Central memory CD4-positive, alpha-beta T cell (primary cell): ENCODE data around the gene TCP10L.
"Not testable (repeated sequence)": the region's sequence is repeated elsewhere in the genome, so short reads cannot be mapped to it uniquely, and the experiment has no call there.

ENCODE experiments used
- DNase-seq: peaks from one replicate; pipeline ENCODE4 v3.0.0; 2022

Gene TCP10L

DNA sequence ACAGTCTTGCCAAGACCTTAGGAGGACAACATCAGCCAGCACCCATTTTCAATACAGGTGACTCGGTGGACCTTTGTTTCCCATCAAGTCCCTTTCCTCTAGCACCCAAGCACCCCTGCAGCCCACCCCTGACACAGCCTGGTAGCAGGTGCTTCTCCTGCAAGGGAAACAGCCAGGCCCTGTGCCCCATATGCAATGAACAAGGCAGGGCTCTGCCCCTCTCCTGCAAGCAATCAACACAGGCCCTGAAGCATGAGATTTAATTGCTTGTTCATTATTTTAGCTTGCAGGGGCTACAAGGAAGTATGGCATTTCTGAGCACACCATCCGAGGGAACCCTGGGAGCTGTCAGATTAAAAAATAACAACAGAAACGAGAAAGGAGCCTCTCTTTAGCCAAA, 35.4 kb downstream of the TCP10L start:
- no peak for DNase-seq

DNA sequence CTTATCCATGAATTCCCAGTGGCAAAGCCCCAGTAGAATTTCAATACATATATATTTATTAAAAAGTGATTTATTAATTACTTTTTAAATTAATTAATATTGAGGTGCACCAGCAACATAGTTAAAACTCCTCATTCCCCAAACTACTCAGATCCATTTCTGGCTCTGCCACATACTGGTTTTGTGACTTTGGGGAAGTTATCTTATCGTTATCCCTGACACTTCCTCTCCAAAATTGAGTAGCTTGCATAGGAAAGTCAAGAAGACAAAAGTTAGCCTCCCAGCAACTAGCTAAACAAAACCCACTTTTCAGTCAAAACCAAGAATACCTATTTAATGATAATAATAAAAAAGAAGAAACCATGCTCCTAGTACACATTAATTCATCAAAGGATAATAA, 35.9 kb downstream of the TCP10L start:
- no peak for DNase-seq

DNA sequence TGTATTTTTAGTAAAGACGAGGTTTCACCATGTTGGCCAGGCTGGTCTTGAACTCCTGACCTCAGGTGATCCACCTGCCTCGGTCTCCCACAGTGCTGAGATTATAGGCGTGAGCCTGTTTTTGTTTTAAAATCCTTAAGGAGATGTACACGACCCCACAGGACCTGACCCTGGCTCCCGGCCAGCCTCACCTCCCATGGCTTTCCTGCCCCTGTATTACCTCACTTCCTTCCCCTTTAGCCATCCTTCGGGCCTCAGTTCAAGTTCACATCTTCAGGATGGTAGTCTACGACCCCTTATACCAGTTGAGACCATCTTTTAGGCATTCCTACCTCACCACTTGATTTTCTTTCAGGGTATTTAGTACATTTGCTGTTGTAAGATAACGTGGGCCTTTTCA, 36.3 kb downstream of the TCP10L start:
- no peak for DNase-seq

DNA sequence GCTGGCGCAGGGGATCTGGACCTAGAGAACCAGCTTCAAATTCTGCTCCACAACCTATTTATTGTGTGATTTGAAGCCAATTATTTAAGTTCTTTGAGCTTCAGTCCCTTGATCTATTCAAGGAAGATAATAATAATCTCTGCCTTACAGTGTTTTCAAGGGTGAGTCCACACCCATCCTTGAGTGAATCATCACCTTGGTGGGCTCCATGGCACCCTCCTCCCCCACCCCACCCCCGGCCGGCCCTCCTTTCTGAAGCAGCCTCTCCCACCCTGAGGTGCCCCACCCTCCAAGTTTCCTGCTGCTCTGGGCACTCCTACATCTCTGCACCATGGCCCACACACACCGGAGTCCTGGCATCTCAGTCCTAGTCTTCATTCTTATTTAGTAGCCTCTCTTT, 38.3 kb downstream of the TCP10L start:
- DNase-seq: no peak

DNA sequence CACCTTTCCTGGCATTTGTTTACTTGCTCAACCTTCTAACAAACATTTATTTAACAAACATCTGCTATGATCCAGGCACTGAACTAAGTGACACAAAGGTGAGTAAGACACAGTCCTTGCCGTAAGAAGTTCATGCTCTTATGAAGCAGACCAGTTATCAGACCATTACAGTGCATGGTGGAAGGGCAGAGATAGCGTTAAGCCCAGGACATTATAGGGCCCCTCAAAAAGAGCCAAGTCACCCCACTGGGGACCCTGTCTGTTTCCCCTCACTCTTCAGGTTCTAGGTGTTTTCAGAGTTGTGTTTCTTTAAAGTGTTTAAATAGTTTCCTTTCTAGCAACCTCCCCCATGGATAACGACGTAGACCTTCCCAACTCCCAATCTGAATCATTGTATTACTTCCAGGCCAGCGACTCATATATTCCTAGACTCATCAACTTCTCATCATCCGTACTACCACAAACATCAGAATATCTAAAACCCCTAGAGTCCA, 39.3 kb downstream of the TCP10L start:
- no peak for DNase-seq

DNA sequence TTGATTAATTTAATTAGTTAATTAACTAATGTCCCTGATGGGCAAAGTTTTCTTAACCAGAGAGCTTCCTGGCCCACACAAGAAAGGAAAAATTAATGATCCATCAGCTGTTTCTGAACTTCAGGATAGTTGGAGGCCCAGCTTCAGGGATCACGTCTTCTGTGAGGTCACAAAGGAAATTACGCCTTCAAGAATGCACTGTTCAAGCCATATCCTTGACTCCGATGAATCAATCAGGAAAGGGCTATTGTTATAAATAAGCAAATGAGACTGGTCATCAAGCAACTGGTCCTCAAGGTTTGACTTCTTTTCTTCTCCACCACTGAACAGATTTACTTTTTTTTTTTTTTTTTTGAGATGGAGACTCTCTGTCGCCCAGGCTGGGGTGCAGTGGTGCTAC, 40.6 kb downstream of the TCP10L start:
- DNase-seq: no peak

DNA sequence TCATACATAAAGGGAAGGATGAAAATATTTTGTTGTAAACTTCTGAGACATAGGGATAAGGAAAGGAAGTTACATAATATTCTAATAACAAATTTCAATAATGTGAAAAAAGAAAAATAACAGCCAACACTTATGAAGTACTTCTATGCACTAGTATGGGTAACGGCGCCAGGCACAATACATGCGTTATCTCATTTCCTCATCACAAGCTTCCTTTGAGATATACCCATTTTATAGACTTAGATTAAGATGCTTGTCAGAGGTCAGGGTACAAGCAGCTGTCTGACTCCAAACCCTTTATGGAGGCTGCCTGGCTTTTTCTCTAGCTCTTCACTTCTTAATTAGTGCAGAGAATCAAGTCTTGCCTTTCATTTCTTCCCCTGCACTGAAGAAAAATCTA, 41.3 kb downstream of the TCP10L start:
- DNase-seq: no peak

DNA sequence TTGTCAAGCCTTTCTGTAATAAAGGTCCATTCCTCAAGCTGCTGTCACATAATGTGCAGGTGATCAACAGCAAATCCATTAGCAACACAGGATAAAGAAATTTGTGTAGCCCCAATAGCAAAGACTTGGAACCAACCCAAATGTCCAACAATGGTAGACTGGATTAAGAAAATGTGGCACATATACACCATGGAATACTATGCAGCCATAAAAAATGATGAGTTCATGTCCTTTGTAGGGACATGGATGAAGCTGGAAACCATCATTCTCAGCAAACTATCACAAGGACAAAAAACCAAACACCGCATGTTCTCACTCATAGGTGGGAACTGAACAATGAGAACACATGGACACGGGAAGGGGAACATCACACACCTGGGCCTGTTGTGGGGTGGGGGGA, 42.3 kb downstream of the TCP10L start:
- not testable (repeated sequence) for DNase-seq

DNA sequence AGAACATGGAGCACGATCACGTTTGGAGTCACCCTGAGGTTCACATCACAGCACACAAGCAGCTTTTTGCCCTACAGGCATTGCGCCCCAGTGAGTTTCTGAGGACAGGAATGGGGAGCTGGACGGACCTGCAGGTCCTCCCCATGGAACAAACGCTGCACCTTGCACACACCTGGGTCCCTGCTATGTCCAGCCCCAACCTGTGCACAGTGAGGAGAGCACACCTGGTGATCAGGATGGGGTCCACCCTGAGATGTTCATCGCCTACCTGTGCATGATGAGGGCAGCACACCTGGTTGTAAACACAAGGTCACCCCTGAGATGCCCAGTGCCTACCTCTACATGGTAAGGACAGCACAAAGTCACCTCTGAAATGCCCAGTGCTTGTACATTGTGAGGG, 45.9 kb downstream of the TCP10L start:
- no peak for DNase-seq

DNA sequence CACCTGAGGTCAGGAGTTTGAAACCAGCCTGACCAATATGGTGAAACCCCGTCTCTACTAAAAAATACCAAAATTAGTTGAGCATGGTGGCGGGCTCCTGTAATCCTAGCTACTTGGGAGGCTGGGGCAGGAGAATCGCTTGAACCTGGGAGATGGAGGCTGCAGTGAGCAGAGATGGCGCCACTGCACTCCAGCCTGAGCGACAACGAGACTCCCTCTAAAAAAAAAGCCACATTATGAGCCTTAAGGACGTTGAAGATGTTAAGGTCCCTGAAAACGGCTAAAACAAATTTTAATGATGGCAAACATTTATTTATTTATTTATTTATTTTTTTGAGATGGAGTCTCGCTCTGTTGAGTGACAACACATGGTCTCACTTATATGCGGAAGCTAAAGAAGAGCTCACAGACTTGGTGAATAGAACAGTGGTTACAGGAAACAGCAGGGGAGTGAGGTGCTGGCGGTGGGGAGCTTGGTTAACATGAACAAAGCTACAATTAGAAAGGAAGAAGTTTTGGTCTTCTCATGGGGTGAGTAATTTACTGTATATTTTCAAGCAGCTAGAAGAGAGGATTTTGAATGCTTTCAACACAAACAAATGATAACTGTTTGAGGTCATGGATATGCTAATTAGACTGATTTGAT, 47.1 kb downstream of the TCP10L start:
- peak; percentile 25 for DNase-seq

DNA sequence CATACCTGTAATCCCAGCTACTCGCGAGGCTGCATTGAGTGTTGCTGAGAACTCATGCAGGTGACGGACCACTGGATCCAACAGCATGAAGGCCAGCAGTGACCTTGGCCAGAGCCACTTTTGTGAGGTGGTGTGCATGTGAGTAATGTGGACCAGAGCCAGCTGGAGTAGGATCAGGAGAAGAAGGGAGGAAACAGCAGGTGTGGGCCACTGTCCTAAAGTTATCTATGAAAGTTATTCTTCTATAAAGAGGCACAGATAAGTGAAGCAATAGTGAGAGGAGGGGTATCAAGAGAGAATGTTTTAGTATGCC, 47.8 kb downstream of the TCP10L start:
- no peak for DNase-seq

DNA sequence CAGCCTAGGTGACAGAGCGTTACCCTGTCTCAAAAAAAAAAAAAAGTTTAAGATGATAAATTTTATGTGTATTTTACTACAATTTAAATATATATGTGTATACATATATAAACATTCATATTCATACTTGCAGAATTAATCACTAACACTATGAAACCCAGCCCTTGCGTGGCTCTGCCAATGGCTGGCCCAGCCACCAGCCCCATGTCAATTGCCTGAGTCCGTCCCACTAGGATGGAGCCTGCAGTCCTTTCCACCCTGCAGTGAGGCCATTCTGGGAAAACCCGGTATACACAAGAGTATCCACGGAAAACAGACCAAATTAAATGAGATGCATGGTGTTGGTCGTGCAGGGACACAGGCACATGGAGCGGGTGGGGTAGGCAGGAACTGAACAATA, 49.7 kb downstream of the TCP10L start:
- no peak for DNase-seq

DNA sequence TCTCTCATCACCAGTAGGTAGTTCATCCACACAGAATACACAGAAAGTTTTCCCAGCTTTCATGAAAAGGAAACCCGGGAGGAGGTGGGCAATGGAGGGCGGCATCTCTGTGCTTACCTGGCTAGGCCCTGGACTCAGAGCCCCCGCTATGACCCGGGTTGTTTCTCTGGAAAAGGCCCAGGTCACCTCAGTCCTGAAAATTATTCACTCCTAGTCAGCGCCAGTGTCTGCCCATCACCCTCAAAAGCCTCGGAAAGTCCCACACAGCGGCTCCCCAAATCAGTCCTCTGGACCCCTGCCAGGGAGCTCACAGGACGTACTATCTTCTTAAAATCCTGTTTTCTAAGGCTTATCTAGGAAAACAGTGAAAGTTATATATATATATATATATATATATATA, 51.2 kb downstream of the TCP10L start:
- DNase-seq: no peak

DNA sequence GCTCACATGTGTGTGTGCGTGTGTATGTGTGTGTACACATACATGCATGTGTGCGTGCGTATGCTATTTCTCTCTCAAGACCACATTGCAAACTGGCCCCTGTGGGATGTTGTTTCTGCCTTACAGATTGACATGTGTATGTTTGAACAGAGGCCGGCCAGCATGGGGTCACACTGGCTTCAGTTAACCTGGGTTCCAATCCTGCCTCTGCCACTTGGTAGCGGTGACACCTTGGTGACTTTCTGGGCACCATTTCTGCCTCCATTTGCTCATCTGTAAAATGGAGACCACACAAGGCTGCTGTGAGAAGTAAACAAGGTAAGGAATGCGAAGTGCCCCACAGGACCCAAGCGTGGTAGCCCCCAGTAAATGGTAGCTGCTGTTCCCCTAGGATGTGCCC, 51.7 kb downstream of the TCP10L start:
- no peak for DNase-seq

DNA sequence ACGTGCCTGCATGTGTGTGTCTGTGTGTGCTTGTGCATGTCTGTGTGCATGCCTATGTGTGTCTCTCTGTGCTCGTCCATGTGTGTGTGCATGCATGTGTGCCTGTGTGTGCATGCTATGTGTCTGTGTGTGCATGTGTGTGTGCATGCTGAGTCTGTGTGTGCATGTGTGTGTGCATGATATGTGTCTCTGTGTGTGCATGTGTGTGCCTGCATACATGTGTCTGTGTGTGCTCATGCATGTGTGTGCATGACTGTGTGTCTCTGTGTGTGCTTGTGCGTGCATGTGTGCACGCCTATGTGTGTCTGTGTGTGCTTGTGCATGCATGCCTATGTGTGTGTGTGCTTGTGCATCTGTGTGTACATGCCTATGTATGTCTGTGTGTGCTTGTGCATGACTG, 52.3 kb downstream of the TCP10L start:
- no peak for DNase-seq

DNA sequence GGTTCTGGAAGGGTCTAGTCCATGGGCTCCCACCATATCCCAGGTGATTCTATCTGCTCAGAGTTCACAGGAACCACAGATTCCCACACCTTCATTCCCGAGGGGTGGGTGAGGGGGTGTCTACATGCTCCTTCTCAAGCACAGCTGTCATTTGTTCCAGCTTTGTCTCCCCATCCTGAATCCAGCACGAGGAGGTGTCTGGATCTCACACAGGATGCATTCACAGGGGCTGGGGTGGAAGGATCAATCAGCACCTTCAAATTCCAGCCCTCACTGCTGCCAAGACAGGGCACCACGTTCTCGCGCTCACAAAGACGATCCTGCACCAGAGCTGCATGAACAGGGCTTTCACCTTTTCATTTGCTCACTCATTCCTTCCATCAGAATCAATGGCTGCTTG, 52.7 kb downstream of the TCP10L start:
- no peak for DNase-seq

DNA sequence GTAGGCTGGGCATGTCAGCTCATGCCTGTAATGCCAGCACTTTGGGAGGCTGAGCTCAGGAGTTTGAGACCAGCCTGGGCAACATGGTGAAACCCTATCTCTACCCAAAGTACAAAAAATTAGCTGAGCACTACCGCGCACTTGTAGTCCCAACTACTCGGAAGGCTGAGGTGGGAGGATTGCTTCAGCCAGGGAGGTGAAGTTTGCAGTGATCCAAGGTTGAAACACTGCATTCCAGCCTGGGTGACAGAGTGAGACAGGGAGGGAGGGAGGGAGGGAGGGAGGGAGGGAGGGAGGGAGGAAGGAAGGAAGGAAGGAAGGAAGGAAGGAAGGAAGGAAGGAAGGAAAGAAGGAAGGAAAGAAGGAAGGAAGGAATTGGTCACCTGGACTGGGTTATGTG, 53.8 kb downstream of the TCP10L start:
- DNase-seq: not testable (repeated sequence)

DNA sequence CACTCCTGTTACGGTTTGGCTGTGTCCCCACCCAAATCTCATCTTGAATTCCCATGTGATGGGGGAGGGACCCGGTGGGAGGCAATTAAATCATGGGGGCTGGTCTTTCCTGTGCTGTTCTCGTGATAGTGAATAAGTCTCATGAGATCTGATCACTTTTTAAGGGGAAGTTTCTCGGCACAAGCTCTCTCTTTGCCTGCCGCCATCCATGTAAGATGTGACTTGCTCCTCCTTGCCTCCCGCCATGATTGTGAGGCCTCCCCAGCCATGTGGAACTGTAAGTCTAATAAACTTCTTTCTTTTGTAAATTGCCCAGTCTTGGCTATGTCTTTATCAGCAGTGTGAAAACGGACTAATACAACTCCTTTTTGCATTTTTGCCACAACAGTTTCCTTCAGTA, 54.5 kb downstream of the TCP10L start:
- not testable (repeated sequence) for DNase-seq

DNA sequence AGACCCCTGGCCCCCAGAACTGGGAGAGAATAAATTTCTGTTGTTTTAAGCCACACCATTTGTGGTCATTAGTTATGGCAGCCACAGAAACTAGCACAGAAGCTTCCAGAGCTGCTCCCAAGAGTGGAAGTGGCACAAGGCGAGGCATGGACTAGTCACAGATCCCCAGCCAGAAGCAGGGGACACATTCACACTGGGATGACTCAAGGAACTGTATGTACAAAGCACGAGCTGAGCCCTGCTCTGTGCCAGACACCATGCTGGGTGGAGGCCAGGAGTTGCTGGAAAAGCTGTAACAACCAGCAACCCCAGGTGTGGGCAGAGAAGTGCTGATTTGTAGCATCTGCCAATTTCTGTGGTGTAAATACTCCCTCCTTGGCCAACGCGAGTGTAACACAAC, 55.6 kb downstream of the TCP10L start:
- no peak for DNase-seq

DNA sequence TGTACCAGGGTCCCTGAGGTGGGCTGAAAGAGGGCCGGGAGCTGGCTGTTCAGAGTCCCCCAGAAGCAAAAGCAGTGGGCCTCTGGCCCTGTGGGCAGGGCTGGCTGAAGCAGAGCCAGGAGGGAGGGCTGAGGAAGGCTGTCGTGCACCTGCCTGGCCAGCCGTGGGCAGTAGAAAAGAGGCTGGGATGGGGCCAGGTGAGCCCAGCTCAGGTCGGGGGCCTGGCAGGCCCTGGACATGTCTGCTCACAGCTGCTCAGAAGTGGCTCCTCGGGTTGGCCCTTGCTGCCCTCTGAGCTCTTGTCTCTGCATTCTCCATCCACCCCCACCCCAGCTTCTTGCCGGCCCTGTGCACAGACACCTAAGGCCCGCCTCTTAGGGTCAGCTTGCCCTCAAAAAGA, 60.0 kb downstream of the TCP10L start:
- DNase-seq: no peak

DNA sequence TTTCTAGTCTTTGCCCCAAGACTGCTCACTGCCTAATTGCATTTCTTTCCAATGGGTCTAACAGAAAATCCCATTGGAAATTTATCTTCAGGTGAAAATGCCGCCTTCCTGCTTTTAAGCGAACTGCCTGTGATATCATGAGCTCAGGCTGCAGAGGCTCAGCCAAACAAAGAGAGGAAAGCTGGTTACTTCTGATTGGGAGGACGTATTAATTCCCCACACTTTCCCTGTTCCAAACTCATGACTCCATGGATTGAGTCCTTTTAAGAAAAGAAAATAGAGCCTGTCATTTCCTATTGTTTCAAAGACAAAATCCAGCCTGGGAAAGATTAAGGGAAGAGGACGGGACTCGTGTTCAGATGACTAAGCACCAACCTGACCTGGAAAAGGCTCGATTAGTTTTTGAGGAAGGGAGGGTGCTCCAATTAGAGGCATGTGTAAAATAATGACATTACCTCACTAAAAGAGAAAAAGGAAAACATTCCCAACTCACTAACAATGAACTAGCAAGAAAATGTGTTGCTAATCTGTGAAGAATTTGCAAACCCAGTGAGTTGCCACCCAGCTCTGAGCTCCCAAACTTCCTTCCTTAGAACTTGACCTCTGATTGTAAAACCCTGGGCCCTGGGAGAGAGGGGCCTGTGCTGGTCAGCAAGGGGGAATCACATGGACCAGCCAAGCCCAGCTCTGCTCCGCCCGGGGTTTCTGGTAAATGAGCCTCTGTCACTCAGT, 61.2 kb downstream of the TCP10L start:
- DNase-seq: no peak
